NOMO-1 treated with DMSO at 0.1 percent for 48 hours (cell line): ENCODE results near the gene EPHA1.

Experiments used
- DNase-seq: peaks from one replicate; lab custom pipeline; 2025; ENCODE audit not compliant: unreplicated experiment; lab: John Stamatoyannopoulos, UW

The EPHA1 gene

GRCh38 chr7:143390104-143390772, 18.4 kb downstream of the EPHA1 start:
- DNase-seq: no peak

GRCh38 chr7:143389316-143390103, 19.1 kb downstream of the EPHA1 start:
- DNase-seq: no peak

- no peak for DNase-seq
Observed at GRCh38 chr7:143388491-143389101, 20.1 kb downstream of the EPHA1 start.

- no peak for DNase-seq
Observed at GRCh38 chr7:143388051-143388450, 20.6 kb downstream of the EPHA1 start.

- no peak for DNase-seq
Observed at GRCh38 chr7:143387156-143387975, 21.3 kb downstream of the EPHA1 start.

GRCh38 chr7:143385891-143386781, 22.5 kb downstream of the EPHA1 start:
- DNase-seq: no peak

GRCh38 chr7:143384661-143385631, 23.7 kb downstream of the EPHA1 start:
- peak; percentile 39 for DNase-seq

- DNase-seq: no peak
Observed at GRCh38 chr7:143384148-143384547, 24.5 kb downstream of the EPHA1 start.

GRCh38 chr7:143383642-143383957, 25.1 kb downstream of the EPHA1 start:
- DNase-seq: no peak

GRCh38 chr7:143382791-143383641, 25.6 kb downstream of the EPHA1 start:
- DNase-seq: no peak

GRCh38 chr7:143382126-143382790, 26.4 kb downstream of the EPHA1 start:
- DNase-seq: no peak

- no peak for DNase-seq
Observed at GRCh38 chr7:143381427-143382125, 27.1 kb downstream of the EPHA1 start.

GRCh38 chr7:143380646-143381426, 27.8 kb downstream of the EPHA1 start, which contains the start of gene ZYX:
TSS of gene ZYX (plus strand) at chr7:143381345. CDS start at chr7:143381572, 227 bp downstream.
- DNase-seq: peak; percentile 74

- peak; percentile 81 for DNase-seq
Observed at GRCh38 chr7:143380260-143380645, 28.4 kb downstream of the EPHA1 start.

GRCh38 chr7:143379611-143380259, 28.9 kb downstream of the EPHA1 start:
- DNase-seq: no peak

GRCh38 chr7:143376396-143376795, 32.3 kb downstream of the EPHA1 start:
- no peak for DNase-seq
